ENCODE results near the gene AASDH. TPM values are rescaled to one million over a fixed set of nuclear protein-coding genes. Genes with fewer than 3 reads are reported as not detected.

AASDH gene
- total and polyA plus RNA-seq, 5 donors from 2014 or later = 12.3 to 25.3 (median 19.2) TPM

- Mint-ChIP-seq H3K4me3 (no peak overlapping the region), H3K36me3 (no peaks in the 10 kb centered on the region), H3K27ac (no peak overlapping the region), H3K4me1 (no peaks in the 10 kb centered on the region), H3K9me3 (peaks cover 0 to 1% (median 0%) of the 10 kb centered on the region in 7 donors), H3K27me3 (peaks cover 5% of the 10 kb centered on the region)
- peaks cover 4% of the 10 kb centered on the region for H3K27me3 ChIP-seq (ENCODE audit: control insufficient read depth, insufficient read depth, low read length)
- DNase-seq = no peak
- H3K4me3 ChIP-seq (ENCODE audit: low read depth, low read length) = no peak overlapping the region
- ATAC-seq (ENCODE audit: low read depth in 2 of 2) = no peak
- H3K27ac ChIP-seq (ENCODE audit: insufficient read depth, low read length, poor library complexity, severe bottlenecking) = no peak overlapping the region
- H3K4me1 ChIP-seq (ENCODE audit: control insufficient read depth, insufficient read depth, low read length, poor library complexity, severe bottlenecking) = no peaks in the 10 kb centered on the region
- H3K9me3 ChIP-seq (ENCODE audit: control insufficient read depth in 2 of 2, low read length in 2 of 2) = no peaks in the 10 kb centered on the region
- no peaks in the 10 kb centered on the region for H3K36me3 ChIP-seq (ENCODE audit: control insufficient read depth, insufficient read depth, low read length)
These were observed 66.0 kb downstream of the AASDH start for GRCh38 chr4:56321251-56321650.

GRCh38 chr4:56320293-56320692 lies 67.0 kb downstream of the AASDH start:
- H3K27ac Mint-ChIP-seq = no peak overlapping the region
- ATAC-seq (ENCODE audit: low read depth in 2 of 2) (no peak), DNase-seq (no peak)
- H3K4me1 Mint-ChIP-seq = no peaks in the 10 kb centered on the region
- H3K4me3 Mint-ChIP-seq = no peak overlapping the region
- peaks cover 5% of the 10 kb centered on the region for H3K27me3 Mint-ChIP-seq
- Histone ChIP-seq H3K27ac (ENCODE audit: insufficient read depth, low read length, poor library complexity, severe bottlenecking) (no peak overlapping the region), H3K36me3 (ENCODE audit: control insufficient read depth, insufficient read depth, low read length) (no peaks in the 10 kb centered on the region), H3K9me3 (ENCODE audit: control insufficient read depth in 2 of 2, low read length in 2 of 2) (no peaks in the 10 kb centered on the region), H3K4me3 (ENCODE audit: low read depth, low read length) (no peak overlapping the region), H3K4me1 (ENCODE audit: control insufficient read depth, insufficient read depth, low read length, poor library complexity, severe bottlenecking) (no peaks in the 10 kb centered on the region), H3K27me3 (ENCODE audit: control insufficient read depth, insufficient read depth, low read length) (peaks cover 4% of the 10 kb centered on the region)
- no peaks in the 10 kb centered on the region for H3K36me3 Mint-ChIP-seq
- peaks cover 0 to 1% (median 0%) of the 10 kb centered on the region in 7 donors for H3K9me3 Mint-ChIP-seq

GRCh38 chr4:56318555-56318954 lies 68.7 kb downstream of the AASDH start:
- Histone ChIP-seq H3K4me1 (ENCODE audit: control insufficient read depth, insufficient read depth, low read length, poor library complexity, severe bottlenecking) (no peaks in the 10 kb centered on the region), H3K36me3 (ENCODE audit: control insufficient read depth, insufficient read depth, low read length) (no peaks in the 10 kb centered on the region), H3K9me3 (ENCODE audit: control insufficient read depth in 2 of 2, low read length in 2 of 2) (no peaks in the 10 kb centered on the region), H3K27me3 (ENCODE audit: control insufficient read depth, insufficient read depth, low read length) (peaks cover 4% of the 10 kb centered on the region), H3K27ac (ENCODE audit: insufficient read depth, low read length, poor library complexity, severe bottlenecking) (no peak overlapping the region), H3K4me3 (ENCODE audit: low read depth, low read length) (no peak overlapping the region)
- Mint-ChIP-seq H3K9me3 (peaks cover 0 to 1% (median 0%) of the 10 kb centered on the region in 7 donors), H3K4me3 (no peak overlapping the region), H3K27ac (no peak overlapping the region), H3K4me1 (no peaks in the 10 kb centered on the region), H3K27me3 (peaks cover 5% of the 10 kb centered on the region), H3K36me3 (no peaks in the 10 kb centered on the region)
- DNase-seq (no peak), ATAC-seq (ENCODE audit: low read depth in 2 of 2) (no peak)

- Histone ChIP-seq H3K27me3 (ENCODE audit: control insufficient read depth, insufficient read depth, low read length) (no peaks in the 10 kb centered on the region), H3K36me3 (ENCODE audit: control insufficient read depth, insufficient read depth, low read length) (no peaks in the 10 kb centered on the region), H3K9me3 (ENCODE audit: control insufficient read depth in 2 of 2, low read length in 2 of 2) (no peaks in the 10 kb centered on the region), H3K4me1 (ENCODE audit: control insufficient read depth, insufficient read depth, low read length, poor library complexity, severe bottlenecking) (no peaks in the 10 kb centered on the region), H3K4me3 (ENCODE audit: low read depth, low read length) (no peak overlapping the region), H3K27ac (ENCODE audit: insufficient read depth, low read length, poor library complexity, severe bottlenecking) (no peak overlapping the region)
- Mint-ChIP-seq H3K9me3 (peaks cover 0 to 1% (median 0%) of the 10 kb centered on the region in 7 donors), H3K36me3 (no peaks in the 10 kb centered on the region), H3K27me3 (peaks cover 5% of the 10 kb centered on the region), H3K4me3 (no peak overlapping the region), H3K4me1 (no peaks in the 10 kb centered on the region), H3K27ac (no peak overlapping the region)
- ATAC-seq (ENCODE audit: low read depth in 2 of 2) = no peak
- no peak for DNase-seq
These were observed 69.5 kb downstream of the AASDH start for GRCh38 chr4:56317749-56318148.

- no peak for ATAC-seq (ENCODE audit: low read depth in 2 of 2)
- H3K27me3 Mint-ChIP-seq = no peaks in the 10 kb centered on the region
- no peaks in the 10 kb centered on the region for H3K4me1 Mint-ChIP-seq
- Histone ChIP-seq H3K4me3 (ENCODE audit: low read depth, low read length) (no peak overlapping the region), H3K36me3 (ENCODE audit: control insufficient read depth, insufficient read depth, low read length) (no peaks in the 10 kb centered on the region), H3K27ac (ENCODE audit: insufficient read depth, low read length, poor library complexity, severe bottlenecking) (no peak overlapping the region), H3K4me1 (ENCODE audit: control insufficient read depth, insufficient read depth, low read length, poor library complexity, severe bottlenecking) (no peaks in the 10 kb centered on the region), H3K27me3 (ENCODE audit: control insufficient read depth, insufficient read depth, low read length) (no peaks in the 10 kb centered on the region), H3K9me3 (ENCODE audit: control insufficient read depth in 2 of 2, low read length in 2 of 2) (no peaks in the 10 kb centered on the region)
- DNase-seq = no peak
- no peaks in the 10 kb centered on the region for H3K36me3 Mint-ChIP-seq
- no peak overlapping the region for H3K4me3 Mint-ChIP-seq
- peaks cover 0 to 1% (median 0%) of the 10 kb centered on the region in 7 donors for H3K9me3 Mint-ChIP-seq
- H3K27ac Mint-ChIP-seq = no peak overlapping the region
These were observed 71.2 kb downstream of the AASDH start for GRCh38 chr4:56316011-56316650.

- H3K27ac ChIP-seq (ENCODE audit: insufficient read depth, low read length, poor library complexity, severe bottlenecking) = no peak overlapping the region
- H3K4me1 ChIP-seq (ENCODE audit: control insufficient read depth, insufficient read depth, low read length, poor library complexity, severe bottlenecking) = no peaks in the 10 kb centered on the region
- Mint-ChIP-seq H3K27ac (no peak overlapping the region), H3K4me3 (no peak overlapping the region), H3K4me1 (no peaks in the 10 kb centered on the region), H3K27me3 (no peaks in the 10 kb centered on the region), H3K9me3 (peaks cover 0 to 1% (median 0%) of the 10 kb centered on the region in 7 donors), H3K36me3 (no peaks in the 10 kb centered on the region)
- H3K27me3 ChIP-seq (ENCODE audit: control insufficient read depth, insufficient read depth, low read length) = no peaks in the 10 kb centered on the region
- no peak overlapping the region for H3K4me3 ChIP-seq (ENCODE audit: low read depth, low read length)
- H3K9me3 ChIP-seq (ENCODE audit: control insufficient read depth in 2 of 2, low read length in 2 of 2) = no peaks in the 10 kb centered on the region
- no peak for DNase-seq
- ATAC-seq (ENCODE audit: low read depth in 2 of 2) = no peak
- no peaks in the 10 kb centered on the region for H3K36me3 ChIP-seq (ENCODE audit: control insufficient read depth, insufficient read depth, low read length)
These were observed 71.7 kb downstream of the AASDH start for GRCh38 chr4:56315543-56315942.

- Histone ChIP-seq H3K36me3 (ENCODE audit: control insufficient read depth, insufficient read depth, low read length) (no peaks in the 10 kb centered on the region), H3K27me3 (ENCODE audit: control insufficient read depth, insufficient read depth, low read length) (no peaks in the 10 kb centered on the region), H3K4me3 (ENCODE audit: low read depth, low read length) (no peak overlapping the region), H3K27ac (ENCODE audit: insufficient read depth, low read length, poor library complexity, severe bottlenecking) (no peak overlapping the region), H3K4me1 (ENCODE audit: control insufficient read depth, insufficient read depth, low read length, poor library complexity, severe bottlenecking) (no peaks in the 10 kb centered on the region), H3K9me3 (ENCODE audit: control insufficient read depth in 2 of 2, low read length in 2 of 2) (no peaks in the 10 kb centered on the region)
- Mint-ChIP-seq H3K27me3 (no peaks in the 10 kb centered on the region), H3K36me3 (no peaks in the 10 kb centered on the region), H3K27ac (no peak overlapping the region), H3K9me3 (peaks cover 0 to 1% (median 0%) of the 10 kb centered on the region in 7 donors), H3K4me1 (no peaks in the 10 kb centered on the region), H3K4me3 (no peak overlapping the region)
- no peak for ATAC-seq (ENCODE audit: low read depth in 2 of 2)
- no peak for DNase-seq
These were observed 72.2 kb downstream of the AASDH start for GRCh38 chr4:56315041-56315440.

GRCh38 chr4:56314207-56314915 lies 72.9 kb downstream of the AASDH start:
- DNase-seq = no peak
- Histone ChIP-seq H3K27ac (ENCODE audit: insufficient read depth, low read length, poor library complexity, severe bottlenecking) (no peak overlapping the region), H3K27me3 (ENCODE audit: control insufficient read depth, insufficient read depth, low read length) (no peaks in the 10 kb centered on the region), H3K4me1 (ENCODE audit: control insufficient read depth, insufficient read depth, low read length, poor library complexity, severe bottlenecking) (no peaks in the 10 kb centered on the region), H3K36me3 (ENCODE audit: control insufficient read depth, insufficient read depth, low read length) (no peaks in the 10 kb centered on the region), H3K9me3 (ENCODE audit: control insufficient read depth in 2 of 2, low read length in 2 of 2) (no peaks in the 10 kb centered on the region), H3K4me3 (ENCODE audit: low read depth, low read length) (no peak overlapping the region)
- Mint-ChIP-seq H3K9me3 (peaks cover 0 to 1% (median 0%) of the 10 kb centered on the region in 7 donors), H3K27me3 (no peaks in the 10 kb centered on the region), H3K4me3 (no peak overlapping the region), H3K4me1 (no peaks in the 10 kb centered on the region), H3K36me3 (no peaks in the 10 kb centered on the region), H3K27ac (no peak overlapping the region)
- no peak for ATAC-seq (ENCODE audit: low read depth in 2 of 2)
